Chondrocyte (in vitro differentiated cells): Measurements from ENCODE around the gene SMIM10L1. TPM values are rescaled to one million over a fixed set of nuclear protein-coding genes. Genes with fewer than 3 reads are reported as not detected.

Source experiments
- DNase-seq: peaks from one replicate; pipeline ENCODE4 v3.0.0; 2021; ENCODE audit warnings: mixed read lengths, low spot score
- H3K27ac Mint-ChIP-seq: one replicate; pipeline ENCODE4 v1.8.0; 2021; ENCODE audit warnings: mild to moderate bottlenecking, moderate library complexity, mixed read lengths; ENCODE audit not compliant: unreplicated experiment
- H3K27me3 Mint-ChIP-seq: 2 replicates; pipeline ENCODE4 v1.8.0; 2021; ENCODE audit warnings: low read depth, mixed read lengths
- H3K36me3 Mint-ChIP-seq: 2 replicates; pipeline ENCODE4 v1.8.0; 2021; ENCODE audit warnings: low read depth, mixed read lengths
- H3K4me1 Mint-ChIP-seq: 2 replicates; pipeline ENCODE4 v1.8.0; 2021; ENCODE audit warnings: low read depth, mild to moderate bottlenecking, mixed read lengths
- H3K4me3 Mint-ChIP-seq: one replicate; pipeline ENCODE4 v1.8.0; 2021; ENCODE audit warnings: mild to moderate bottlenecking, moderate library complexity, mixed read lengths; ENCODE audit not compliant: unreplicated experiment
- H3K9me3 Mint-ChIP-seq: 2 replicates; pipeline ENCODE4 v1.8.0; 2021; ENCODE audit warnings: low read depth, mixed read lengths
- total RNA-seq: library from RNA; stranded (reverse); gene quantifications from 3 replicates; pipeline ENCODE4 v1.2.1, GENCODE V29; 2021
- TF ChIP-seq, protein P1 (sequence below): fragments of 200-600 bp; sonication (generic); IDR thresholded peaks from 2 replicates; pipeline ENCODE4 v1.5.0; 2021; ENCODE audit warnings: antibody characterized with exemption, mild to moderate bottlenecking, moderate library complexity

The SMIM10L1 gene
- total RNA-seq, 1 donor from 2014 or later, result 12.2 TPM

DNA sequence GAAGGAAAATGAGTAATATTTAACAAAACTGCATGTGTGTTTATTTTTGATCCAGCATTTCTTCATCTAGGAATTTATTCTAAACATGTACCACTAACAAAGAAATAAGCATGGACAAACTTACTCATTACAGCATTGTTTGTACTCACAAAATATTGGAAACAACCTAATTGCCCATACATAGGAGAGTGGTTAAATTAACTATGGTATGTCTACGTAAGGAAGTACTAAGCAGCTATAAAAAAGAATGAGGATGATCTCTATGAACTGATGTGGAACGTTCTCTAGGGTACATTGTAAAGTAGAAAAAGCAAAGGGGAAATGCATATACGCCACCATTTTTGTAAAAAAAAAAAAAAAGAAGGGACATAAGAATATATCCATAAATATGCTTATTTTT is 33.2 kb downstream of the SMIM10L1 start:
- H3K9me3 Mint-ChIP-seq, result peaks cover 9% of the 10 kb centered on the region
- H3K27me3 Mint-ChIP-seq, result no peaks in the 10 kb centered on the region
- H3K4me1 Mint-ChIP-seq, result no peaks in the 10 kb centered on the region
- no peak overlapping the region for H3K4me3 Mint-ChIP-seq
- TF ChIP-seq, protein P1, sequence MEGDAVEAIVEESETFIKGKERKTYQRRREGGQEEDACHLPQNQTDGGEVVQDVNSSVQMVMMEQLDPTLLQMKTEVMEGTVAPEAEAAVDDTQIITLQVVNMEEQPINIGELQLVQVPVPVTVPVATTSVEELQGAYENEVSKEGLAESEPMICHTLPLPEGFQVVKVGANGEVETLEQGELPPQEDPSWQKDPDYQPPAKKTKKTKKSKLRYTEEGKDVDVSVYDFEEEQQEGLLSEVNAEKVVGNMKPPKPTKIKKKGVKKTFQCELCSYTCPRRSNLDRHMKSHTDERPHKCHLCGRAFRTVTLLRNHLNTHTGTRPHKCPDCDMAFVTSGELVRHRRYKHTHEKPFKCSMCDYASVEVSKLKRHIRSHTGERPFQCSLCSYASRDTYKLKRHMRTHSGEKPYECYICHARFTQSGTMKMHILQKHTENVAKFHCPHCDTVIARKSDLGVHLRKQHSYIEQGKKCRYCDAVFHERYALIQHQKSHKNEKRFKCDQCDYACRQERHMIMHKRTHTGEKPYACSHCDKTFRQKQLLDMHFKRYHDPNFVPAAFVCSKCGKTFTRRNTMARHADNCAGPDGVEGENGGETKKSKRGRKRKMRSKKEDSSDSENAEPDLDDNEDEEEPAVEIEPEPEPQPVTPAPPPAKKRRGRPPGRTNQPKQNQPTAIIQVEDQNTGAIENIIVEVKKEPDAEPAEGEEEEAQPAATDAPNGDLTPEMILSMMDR, result no peak
- H3K27ac Mint-ChIP-seq, result no peak overlapping the region
- DNase-seq, result no peak
- H3K36me3 Mint-ChIP-seq, result peaks cover 2% of the 10 kb centered on the region

DNA sequence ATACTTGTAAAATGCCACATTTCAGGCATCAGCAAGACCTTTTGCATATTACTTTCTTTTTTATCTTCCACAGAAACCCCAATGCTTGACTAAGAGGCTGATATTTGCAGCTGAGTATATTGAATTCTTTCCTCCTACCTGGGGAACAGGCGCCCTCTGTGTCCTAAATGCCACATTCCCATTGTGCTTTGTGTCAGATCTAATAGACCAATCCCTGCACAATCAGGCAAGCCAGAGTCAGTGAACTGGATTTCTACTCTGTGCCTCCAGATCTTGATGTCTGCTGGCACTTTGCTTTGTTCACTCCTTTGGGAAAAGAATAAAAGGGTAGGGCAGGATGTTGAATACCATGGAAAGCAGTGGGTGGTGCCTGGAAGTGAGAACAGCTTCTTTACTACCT is 38.1 kb downstream of the SMIM10L1 start:
- Mint-ChIP-seq H3K4me3 (no peak overlapping the region), H3K36me3 (peaks cover 1% of the 10 kb centered on the region), H3K27me3 (no peaks in the 10 kb centered on the region), H3K9me3 (peaks cover 7% of the 10 kb centered on the region), H3K4me1 (peaks cover 7% of the 10 kb centered on the region), H3K27ac (no peak overlapping the region)
- no peak for DNase-seq
- TF ChIP-seq, protein P1, result no peak

Other genes starting within 250 kb of the SMIM10L1 start
- gene PRH2, start 242.0 kb upstream of the SMIM10L1 start, total RNA-seq, result not detected in 3 replicates
- gene TAS2R14, start 231.9 kb upstream of the SMIM10L1 start, total RNA-seq, result 2.4 to 4.0 TPM (median 2.6 TPM) in 3 replicates
- gene TAS2R50, start 184.3 kb upstream of the SMIM10L1 start, total RNA-seq, result 0.46 to 1.8 TPM (median 0.95 TPM) in 3 replicates
- gene TAS2R20, start 172.9 kb upstream of the SMIM10L1 start, total RNA-seq, result 0.49 to 2.6 TPM (median 0.82 TPM) in 3 replicates
- gene TAS2R19, start 148.6 kb upstream of the SMIM10L1 start, total RNA-seq, result 1.4 to 2.2 TPM (median 1.9 TPM) in 3 replicates
- gene TAS2R31, start 139.8 kb upstream of the SMIM10L1 start, total RNA-seq, result 1.1 to 3.8 TPM (median 1.7 TPM) in 3 replicates
- 0.51 to 1.1 TPM (median 0.70 TPM) in 3 replicates for gene TAS2R46, start 108.9 kb upstream of the SMIM10L1 start, total RNA-seq
- 0.22 to 0.44 TPM in 2 of 3 replicates, not detected in the other for gene TAS2R43, start 78.9 kb upstream of the SMIM10L1 start, total RNA-seq
- 1.1 to 2.8 TPM (median 1.2 TPM) in 3 replicates for gene TAS2R30, start 36.5 kb upstream of the SMIM10L1 start, total RNA-seq
- not detected in 3 replicates for gene TAS2R42, start 15.7 kb downstream of the SMIM10L1 start, total RNA-seq
- not detected in 3 replicates for gene PRB3, start 98.5 kb downstream of the SMIM10L1 start, total RNA-seq
- not detected in 3 replicates for gene PRB4, start 139.2 kb downstream of the SMIM10L1 start, total RNA-seq
- gene PRB2, start 224.4 kb downstream of the SMIM10L1 start, total RNA-seq, result not detected in 3 replicates